Renal cortex interstitium (tissue), 11 donors: ENCODE measurements around the gene ZDHHC11. TPM values are rescaled to one million over a fixed set of nuclear protein-coding genes. Genes with fewer than 3 reads are reported as not detected.
"Not testable (repeated sequence)": the region's sequence is repeated elsewhere in the genome, so short reads cannot be mapped to it uniquely, and the experiment has no call there.

Experiments used
- DNase-seq, 11 donors: peaks; one replicate each; pipeline ENCODE4 v3.0.0-alpha.2; 2013; ENCODE audit warnings: low read depth in 9 of 11, low spot score in 4 of 11; ENCODE audit errors: extremely low read depth in 1 of 11
- polyA plus RNA-seq, 3 donors: library from polyadenylated mRNA; unstranded; fragments of 120-200 nt; gene quantifications; one replicate each; pipeline ENCODE4 v1.2.1, GENCODE V29; 2013; ENCODE audit not compliant: insufficient read length in 3 of 3

ZDHHC11 gene
- polyA plus RNA-seq, 3 donors, result 4.8 to 11.8 (median 10.1) TPM

DNA sequence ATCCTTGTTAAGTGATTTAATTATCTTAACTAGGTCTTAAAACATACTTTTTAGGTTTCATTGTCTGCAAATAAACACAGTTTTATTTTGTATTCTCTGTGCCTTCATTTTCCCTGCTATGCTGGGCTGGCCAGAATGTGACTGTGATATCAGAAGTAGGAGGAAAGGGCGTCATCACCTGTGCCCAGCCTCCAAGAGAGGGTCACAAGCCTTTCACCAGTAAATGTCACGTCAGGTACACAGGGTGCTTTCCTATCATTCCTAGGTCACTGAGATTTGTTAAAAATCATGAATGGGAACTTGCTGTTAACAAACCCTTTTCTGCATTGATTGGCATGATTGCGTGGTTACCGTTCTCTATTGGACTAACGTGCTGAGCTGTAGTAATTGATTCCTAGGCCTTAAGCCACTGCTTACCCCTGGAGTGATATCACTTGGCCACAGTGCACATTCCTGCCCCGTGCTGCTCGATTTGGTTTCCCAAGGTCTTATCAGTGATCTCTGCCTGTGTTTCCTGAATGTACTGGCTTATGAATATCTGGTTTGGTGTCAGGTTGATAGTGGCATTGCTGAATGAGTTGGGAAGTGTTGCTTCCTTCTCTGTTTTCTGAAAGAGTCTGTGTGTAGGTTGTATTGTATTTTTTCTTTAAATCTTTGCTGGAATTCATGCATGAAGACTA, 14.7 kb downstream of the ZDHHC11 start:
- not testable (repeated sequence) for DNase-seq

DNA sequence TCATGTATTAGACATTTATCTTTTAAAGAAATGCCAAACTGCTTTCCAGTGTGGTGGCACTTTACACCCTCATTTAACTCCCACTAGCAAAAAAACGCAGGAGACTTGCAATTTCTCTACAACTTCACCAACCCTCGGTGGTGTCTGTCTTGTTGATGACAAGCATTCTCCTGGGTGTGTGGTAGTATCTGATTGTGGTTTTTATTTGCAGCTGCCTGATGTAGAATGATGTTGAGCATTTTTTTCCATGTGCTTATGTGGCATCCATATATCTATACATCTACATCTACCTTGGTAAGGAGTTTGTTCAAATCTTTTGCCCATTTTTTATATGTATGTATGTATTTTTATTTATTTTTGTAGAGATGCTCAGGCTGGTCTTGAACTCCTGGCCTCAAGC, 16.8 kb downstream of the ZDHHC11 start:
- DNase-seq, result not testable (repeated sequence)

DNA sequence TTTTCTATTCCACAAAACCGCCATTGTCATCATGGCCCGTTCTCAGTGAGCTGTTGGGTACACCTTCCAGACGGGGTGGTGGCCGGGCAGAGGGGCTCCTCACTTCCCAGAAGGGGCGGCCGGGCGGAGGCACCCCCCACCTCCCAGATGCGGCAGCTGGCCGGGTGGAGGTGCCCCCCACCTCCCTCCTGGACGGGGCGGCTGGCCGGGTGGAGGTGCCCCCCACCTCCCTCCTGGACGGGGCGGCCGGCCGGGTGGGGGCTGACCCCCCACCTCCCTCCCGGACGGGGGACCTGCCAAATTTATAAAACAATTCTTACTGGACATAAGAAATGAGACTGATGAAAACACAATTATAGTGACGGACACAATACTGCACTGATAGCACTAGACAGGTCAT, 22.6 kb downstream of the ZDHHC11 start:
- DNase-seq, result not testable (repeated sequence)

DNA sequence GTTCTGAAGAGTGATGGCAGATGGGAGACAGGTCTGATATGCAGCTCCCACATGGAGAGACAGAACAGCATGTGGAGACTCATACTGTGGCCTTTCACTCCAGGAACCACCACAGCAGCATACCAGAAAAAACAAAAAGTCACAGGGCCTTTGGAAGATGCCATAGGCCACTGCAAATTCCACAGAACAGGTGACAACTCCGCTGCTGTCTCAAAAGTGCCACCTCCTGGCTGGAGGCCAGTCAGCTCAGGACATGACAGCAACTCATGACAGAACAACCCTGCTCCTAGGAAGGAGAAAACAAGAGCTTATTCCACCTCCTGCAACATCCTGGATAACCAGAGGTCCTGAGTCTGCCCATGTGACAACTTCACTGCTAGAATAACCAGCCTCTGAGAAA, 25.2 kb downstream of the ZDHHC11 start:
- DNase-seq, result not testable (repeated sequence)

DNA sequence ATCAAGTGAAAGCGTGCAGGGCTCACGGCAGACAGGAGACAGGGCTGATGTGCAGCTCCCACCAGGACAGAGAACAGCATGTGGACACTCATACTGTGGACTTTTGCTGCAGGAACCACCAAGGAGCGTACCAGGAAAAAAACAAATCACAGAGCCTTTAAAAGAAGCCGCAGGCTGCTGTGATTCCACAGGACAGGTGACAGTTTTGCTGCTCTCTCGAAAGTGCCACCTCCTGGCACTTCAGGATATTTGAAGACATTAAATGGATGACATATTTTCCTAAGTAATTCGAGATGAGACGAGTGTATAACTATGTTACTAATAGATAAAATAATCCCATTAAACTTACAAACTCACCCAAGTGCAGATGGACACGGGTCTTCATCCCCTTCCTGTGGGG, 29.3 kb downstream of the ZDHHC11 start:
- no peak for DNase-seq

DNA sequence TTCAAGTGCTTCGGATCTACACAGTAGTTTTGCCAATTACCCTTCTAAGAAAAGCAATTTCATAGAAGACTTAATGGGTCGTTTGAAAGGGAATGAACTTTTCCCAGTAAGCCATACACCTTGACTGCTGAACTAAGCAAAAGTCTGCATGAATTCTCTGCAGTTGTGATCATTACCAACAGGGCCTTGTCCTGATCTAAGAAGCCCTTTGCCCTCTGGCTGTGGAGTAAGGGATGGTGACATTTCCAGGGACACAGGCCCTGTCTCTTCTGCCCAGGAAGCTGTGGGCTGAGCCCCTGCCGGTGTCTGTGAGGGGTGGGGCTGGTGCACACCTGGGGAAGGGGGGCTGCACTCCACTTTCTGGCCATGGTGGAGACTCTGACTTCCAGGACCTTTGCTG, 30.5 kb downstream of the ZDHHC11 start:
- DNase-seq, result no peak

DNA sequence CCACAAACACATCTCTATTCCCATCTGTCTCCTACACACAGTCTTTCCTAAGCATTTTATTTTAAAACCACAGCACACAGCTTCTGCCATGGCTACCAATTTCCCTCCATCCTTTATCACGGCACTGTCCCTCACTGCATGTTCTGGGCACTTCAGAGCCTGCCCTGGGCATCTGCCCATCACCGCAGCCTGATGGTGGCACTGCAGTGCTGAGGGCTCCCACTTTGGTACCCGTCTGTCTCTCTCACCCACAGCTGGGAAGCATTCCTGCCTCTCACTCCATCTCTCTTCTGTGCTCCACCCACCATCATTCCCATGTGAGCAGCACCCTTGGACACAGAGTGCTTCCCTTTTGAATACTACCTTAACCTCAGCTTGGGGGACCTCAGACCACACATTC, 31.7 kb downstream of the ZDHHC11 start:
- DNase-seq, result no peak

DNA sequence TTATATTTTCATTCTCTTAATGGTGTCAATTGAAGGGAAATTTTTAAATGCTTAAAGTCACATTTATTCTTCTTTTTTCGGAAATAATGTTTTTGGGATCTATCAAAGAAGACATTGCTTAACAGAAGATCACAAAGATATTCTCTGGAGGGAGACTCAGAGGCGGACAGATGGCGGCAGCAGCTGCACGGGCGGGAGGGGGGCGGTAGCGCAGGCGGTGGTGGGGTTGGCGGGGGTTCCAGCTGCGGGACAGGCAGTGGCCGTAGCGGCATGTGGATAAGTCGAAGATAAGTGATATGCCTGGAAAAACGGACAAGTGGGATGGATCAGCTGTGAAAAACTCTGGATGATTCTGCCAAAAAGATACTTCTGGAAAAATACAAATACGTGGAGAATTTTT, 34.6 kb downstream of the ZDHHC11 start:
- no peak for DNase-seq

DNA sequence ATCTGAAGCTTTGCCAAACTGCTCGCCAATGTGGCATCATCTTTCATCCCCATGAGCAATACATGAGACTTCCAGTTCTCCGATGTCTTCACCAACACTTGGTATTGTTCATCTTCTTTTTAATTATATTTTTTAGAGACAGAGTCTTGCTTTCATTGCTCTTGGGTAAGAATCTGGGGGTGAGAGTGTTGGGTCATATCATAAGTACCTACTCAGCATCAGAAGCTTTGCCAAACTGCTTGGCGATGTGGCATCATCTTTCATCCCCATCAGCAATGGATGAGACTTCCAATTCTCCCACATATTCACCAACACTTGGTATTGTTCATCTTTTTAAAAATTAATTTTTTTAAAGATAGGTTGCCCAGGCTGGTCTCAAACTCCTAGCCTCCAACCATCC, 35.3 kb downstream of the ZDHHC11 start:
- no peak for DNase-seq

DNA sequence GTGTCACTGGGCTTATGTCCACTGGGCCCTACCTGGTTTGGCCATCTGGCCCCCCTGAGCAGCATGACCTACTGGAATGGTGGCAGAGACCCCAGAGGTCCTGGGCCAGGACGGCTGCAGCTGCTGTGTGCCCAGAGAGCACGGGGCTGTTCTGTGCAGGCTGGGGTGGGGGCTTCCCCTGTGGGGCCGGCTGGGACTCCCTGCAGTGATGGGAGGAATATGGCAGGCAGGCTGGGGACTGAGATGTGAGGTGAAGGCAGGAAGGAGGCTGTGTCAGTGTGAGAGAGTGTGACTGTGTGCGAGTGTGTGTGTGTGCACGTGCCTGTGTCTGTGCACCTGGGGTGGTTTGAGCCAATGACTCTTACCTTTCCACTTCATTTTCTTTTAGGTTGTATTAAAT, 37.2 kb downstream of the ZDHHC11 start:
- not testable (repeated sequence) for DNase-seq

DNA sequence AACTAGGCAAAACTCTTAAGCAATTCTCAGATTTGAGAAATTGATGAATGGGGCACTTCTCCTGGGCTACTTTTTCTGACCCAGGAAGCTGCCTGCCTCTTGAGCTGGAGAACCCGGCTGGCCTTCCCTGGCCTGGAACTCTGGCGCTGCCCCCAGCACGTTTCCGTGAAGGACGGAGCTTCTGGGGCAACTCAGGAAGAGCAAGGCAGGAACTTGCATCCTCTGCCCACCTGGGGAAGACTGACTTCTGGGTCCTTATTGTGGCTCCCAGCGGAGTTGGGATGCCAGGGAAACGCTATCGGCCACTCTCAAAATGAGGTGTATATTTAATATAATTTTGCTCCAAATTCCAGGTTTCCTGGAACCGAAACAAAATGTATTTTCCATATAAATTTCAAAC, 39.4 kb downstream of the ZDHHC11 start:
- DNase-seq, result not testable (repeated sequence)

DNA sequence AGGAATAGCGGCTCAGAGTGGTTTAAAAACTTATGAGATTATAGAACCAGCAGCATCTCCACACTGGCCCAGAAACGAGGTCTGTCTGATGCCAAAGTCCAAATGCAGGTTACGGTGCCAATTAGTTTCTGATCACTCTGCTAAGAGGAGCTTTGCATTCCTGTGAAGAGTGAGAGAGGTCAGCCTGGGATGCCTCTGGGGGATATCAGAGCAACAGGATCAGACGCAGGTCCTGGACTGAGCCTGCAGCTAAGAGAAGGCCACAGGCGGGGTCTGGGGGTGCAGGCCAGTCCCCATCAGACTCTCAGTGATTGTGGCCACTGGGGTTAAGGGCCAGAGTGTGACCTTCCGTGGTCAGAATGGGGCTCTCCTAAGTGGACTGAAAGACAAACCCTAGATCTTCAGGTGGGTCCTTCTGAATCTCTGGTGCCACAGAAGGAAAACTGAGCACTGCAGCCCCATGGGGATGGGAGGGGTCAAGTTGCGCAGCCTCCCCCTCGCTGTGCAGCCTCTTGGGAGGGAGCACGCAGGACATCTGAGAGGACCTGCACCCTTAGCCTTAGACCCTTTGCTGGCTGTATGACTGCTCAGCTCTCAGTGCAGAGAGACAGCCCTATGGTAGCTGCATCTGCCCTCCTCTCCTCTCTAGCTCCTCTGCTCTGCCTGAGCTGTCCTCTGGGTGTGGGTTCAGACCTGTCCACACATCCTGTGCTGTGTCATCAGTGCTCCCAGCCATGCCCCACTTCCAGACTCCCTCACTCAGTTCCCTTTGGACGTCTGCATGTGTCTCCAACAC, 42.9 kb downstream of the ZDHHC11 start:
- not testable (repeated sequence) for DNase-seq

DNA sequence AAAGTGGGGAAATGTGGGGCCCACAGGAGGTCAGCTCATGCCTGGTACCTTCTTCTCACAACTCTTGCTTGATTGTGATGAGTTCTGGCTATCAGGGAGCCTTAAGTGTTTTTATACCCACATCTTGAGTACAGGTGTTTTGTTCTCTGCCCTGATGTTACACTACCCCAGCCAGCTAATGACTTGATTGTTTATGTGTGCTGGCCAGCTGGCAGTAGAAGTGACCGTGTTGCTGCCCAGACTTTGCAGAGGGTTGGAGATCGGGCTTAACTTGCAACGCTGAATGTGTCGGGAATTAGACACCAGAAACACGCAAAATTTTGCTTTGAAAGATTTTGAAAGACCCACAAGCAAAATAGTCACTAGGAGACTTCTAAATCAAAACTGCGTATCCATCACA, 49.3 kb downstream of the ZDHHC11 start:
- no peak for DNase-seq

DNA sequence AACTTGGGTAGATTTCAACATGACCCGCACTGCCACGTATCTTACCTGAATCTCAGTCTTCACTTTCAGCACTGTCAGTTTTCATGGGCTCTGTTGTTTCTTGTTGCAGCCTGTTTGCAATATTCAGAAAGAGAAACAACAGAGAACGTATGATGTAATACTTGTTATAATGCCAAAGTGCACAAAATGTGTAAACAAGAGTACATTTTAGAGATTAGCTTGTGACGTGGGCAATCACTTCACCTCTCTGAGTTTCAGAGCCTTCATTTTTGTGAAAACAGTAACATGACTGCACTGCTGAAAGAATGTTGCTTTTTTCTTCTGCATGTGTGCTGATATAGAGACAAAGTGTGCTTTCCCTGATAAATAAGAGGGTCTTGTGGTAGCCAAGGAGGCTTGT, 49.7 kb downstream of the ZDHHC11 start:
- not testable (repeated sequence) for DNase-seq

DNA sequence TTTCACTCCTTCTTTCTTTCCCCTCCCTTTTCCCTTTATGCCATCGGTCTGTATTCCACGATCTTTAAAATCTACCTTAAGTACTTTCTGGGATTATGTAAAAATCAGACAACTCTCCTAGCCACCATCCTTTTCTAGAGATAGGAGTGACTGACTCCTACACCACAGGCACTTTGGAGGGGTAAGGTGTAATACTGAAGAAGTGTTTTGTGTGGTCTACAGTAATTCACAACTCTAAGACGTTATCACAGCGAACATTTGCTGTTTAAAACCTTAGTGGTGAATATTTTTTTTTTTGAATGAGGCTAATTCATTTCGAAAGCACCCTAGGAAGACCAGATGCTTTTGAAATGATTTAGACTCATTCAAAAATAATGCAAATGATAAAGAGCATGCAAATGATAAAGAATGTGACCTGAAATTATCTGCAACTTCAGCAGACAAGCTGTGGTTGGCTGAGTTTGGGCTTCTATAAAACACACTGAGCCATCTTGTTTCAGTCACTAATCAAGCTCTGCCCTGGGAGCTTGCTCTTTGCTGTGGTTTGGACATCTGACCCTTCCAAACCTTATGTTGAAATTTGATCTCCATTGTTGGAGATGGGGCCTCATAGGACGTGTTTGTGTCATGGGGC, 52.2 kb downstream of the ZDHHC11 start:
- not testable (repeated sequence) for DNase-seq

DNA sequence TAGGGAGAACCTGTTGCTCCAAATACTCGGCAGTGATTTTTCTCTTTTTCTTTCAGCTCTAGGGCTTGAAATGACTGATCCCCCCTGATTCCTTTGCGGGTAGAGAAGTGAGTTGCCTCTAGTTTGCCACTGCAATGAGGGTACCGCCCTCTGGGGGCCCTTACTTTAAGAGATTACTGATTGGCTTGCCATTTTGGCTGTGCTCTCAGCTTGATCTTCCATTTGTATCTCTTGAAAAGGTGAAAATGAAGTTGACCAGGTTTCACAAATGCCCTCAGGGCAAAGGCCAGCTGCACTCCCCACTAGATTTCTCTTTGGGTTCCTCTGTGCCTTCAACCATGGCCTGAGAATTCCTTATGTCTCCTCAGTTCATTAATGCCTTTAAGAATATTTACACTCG, 52.8 kb downstream of the ZDHHC11 start:
- not testable (repeated sequence) for DNase-seq

DNA sequence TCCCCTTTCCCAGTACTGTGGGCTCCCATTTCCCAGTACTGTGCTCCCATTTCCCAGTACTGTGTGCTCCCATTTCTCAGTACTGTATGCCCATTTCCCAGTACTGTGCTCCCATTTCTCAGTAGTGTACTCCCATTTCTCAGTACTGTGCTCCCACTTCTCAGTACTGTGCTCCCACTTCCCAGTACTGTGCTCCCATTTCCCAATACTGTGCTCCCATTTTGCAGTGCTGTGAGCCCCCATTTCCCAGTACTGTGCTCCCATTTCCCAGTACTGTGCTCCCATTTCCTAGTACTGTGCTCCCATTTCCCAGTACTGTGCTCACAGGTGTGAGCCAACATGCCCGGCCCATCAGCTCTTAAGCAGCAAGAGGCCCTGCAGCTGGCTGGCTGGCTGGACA, 54.9 kb downstream of the ZDHHC11 start:
- not testable (repeated sequence) for DNase-seq

DNA sequence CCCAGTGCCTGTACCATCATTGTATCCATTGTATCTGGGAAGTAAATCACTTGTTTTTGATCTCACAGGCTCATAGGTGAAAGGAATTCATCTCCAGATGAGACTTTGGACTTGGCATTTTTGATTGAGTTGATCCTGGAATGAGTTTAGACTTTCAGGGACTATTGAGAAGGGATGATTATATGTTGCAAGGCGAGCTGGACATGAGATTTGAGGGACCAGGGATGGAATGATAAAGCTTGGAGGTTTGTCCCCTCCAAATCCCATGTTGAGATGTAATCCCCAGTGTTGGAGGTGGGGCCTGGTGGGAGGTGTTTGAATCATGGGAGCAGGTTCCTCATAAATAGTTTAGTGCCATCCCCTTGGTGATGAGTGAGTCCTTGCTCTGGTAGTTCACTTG, 55.8 kb downstream of the ZDHHC11 start:
- DNase-seq, result not testable (repeated sequence)

DNA sequence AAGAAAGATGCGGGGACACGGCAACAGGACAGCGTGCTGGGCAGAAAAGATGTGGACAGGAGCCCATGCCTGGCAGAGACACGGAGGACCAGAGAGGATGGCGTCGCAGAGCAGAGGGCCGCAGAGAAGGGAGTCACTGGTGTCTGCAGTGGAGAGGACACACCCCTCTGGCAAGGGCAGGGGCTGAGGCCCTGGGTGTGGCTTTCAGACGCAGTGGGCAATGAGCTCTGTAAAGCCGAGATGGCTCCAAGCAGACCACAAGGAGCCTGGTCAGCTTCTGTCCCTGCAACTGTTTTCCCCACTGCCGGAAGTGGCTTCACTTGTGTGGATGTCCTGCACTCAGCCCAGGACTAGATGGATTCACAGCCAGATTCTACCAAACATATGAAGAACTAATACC, 62.1 kb downstream of the ZDHHC11 start:
- DNase-seq, result not testable (repeated sequence)

DNA sequence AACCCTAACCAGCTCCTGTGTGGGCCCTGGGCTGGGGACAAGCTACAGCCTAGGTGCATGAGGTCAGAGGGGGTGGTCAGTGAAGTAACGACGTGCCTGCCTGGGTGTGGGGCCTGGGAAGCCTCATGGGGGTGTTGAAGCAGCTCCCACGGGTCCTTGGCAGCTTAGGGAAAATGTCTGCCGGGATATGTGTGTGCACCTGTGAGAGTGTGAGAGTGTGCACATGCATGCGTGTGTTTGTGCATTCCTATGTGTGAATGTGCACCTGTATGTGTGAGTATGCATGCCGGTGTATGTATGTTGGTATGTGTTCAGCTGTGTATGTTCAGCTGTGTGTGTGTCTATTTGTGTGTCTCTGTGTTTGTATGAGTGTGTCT, 62.9 kb downstream of the ZDHHC11 start:
- not testable (repeated sequence) for DNase-seq
